ENCODE data around the gene ABCB8.

- TF ChIP-seq EZH2 (IDR thresholded peaks at IDR 0.05) (no peak), CTCF (IDR thresholded peaks at IDR 0.05) (no peak)
Measured at GRCh38 chr7:151017370-151017952, 10.8 kb upstream of the ABCB8 start.

All from neural progenitor cell (in vitro differentiated cells).